OCI-LY7 (cell line): ENCODE measurements around the gene RADIL. TPM values are rescaled to one million over a fixed set of nuclear protein-coding genes. Genes with fewer than 3 reads are reported as not detected.

ENCODE experiments used
- BruUV-seq: library from RNA; stranded (reverse); fragments of 400-500 nt; replicated peaks from 2 replicates; lab custom pipeline; 2021; lab: Mats Ljungman, UMichigan
- CTCF ChIA-PET: fragments of 300-600 bp; sonication (Branson Sonifier 250); formaldehyde crosslinking; loops from one replicate; lab custom pipeline; 2022; ENCODE audit warnings: antibody characterized with exemption; ENCODE audit not compliant: unreplicated experiment; lab: Charles Lee
- POLR2A ChIA-PET: fragments of 300-600 bp; sonication (Branson Sonifier 250); formaldehyde crosslinking; loops from one replicate; lab custom pipeline; 2022; ENCODE audit warnings: antibody characterized with exemption; lab: Charles Lee
- DNase-seq: peaks from one replicate; pipeline ENCODE4 v3.0.0-alpha.2; 2015; ENCODE audit warnings: low spot score
- H2AFZ ChIP-seq: fragments of 200-600 bp; sonication (generic), shearing (Covaris generic); 2 replicates; pipeline ENCODE4 v1.6.1; 2014; ENCODE audit warnings: mild to moderate bottlenecking, antibody characterized with exemption, low read length, moderate library complexity
- H3K27ac ChIP-seq: fragments of 200-600 bp; sonication (generic); 2 replicates; pipeline ENCODE4 v1.5.1; 2014; ENCODE audit warnings: mixed run types, low read depth, mild to moderate bottlenecking, moderate library complexity, low read length, inconsistent platforms; ENCODE audit not compliant: poor library complexity, severe bottlenecking
- H3K36me3 ChIP-seq: fragments of 200-600 bp; sonication (generic); 2 replicates; pipeline ENCODE4 v1.6.1; 2014; ENCODE audit warnings: mild to moderate bottlenecking, antibody characterized with exemption, low read length, moderate library complexity, mixed read lengths; ENCODE audit not compliant: insufficient read depth
- H3K4me1 ChIP-seq: fragments of 200-600 bp; sonication (generic); 2 replicates; pipeline ENCODE4 v1.5.1; 2014; ENCODE audit warnings: mild to moderate bottlenecking, low read length; ENCODE audit not compliant: insufficient read depth, poor library complexity, severe bottlenecking
- H3K4me2 ChIP-seq: fragments of 200-600 bp; sonication (generic); 2 replicates; pipeline ENCODE4 v1.6.1; 2014; ENCODE audit warnings: mild to moderate bottlenecking, low read length
- H3K4me3 ChIP-seq: fragments of 200-600 bp; sonication (generic); 2 replicates; pipeline ENCODE4 v1.5.1; 2014; ENCODE audit warnings: mild to moderate bottlenecking, low read depth, low read length; ENCODE audit not compliant: poor library complexity, severe bottlenecking
- H3K79me2 ChIP-seq: fragments of 200-600 bp; sonication (generic); 2 replicates; pipeline ENCODE4 v1.6.1; 2016; ENCODE audit warnings: low read depth, mild to moderate bottlenecking, low read length, moderate library complexity, mixed read lengths; ENCODE audit not compliant: insufficient read depth
- H3K9me2 ChIP-seq: fragments of 200-600 bp; sonication (generic); 2 replicates; pipeline ENCODE4 v1.6.1; 2016; ENCODE audit warnings: mild to moderate bottlenecking, low read length, mixed read lengths; ENCODE audit not compliant: insufficient read depth
- H3K9me3 ChIP-seq: fragments of 200-600 bp; sonication (generic); 2 replicates; pipeline ENCODE4 v1.6.1; 2014; ENCODE audit warnings: mild to moderate bottlenecking, mixed run types, low read length, mixed read lengths
- H4K20me1 ChIP-seq: fragments of 200-600 bp; sonication (generic); 2 replicates; pipeline ENCODE4 v1.6.1; 2014; ENCODE audit warnings: mild to moderate bottlenecking, antibody characterized with exemption, low read length, moderate library complexity, mixed read lengths; ENCODE audit not compliant: insufficient read depth
- CTCF ChIP-seq: fragments of 200-600 bp; sonication (generic); conservative IDR thresholded peaks from 2 replicates; pipeline ENCODE4 v1.5.1; 2014; ENCODE audit warnings: mild to moderate bottlenecking, antibody characterized with exemption, low read length, moderate library complexity, mixed read lengths
- EZH2phosphoT487 ChIP-seq: fragments of 200-600 bp; sonication (generic); IDR thresholded peaks from 2 replicates; pipeline ENCODE4 v1.6.1; 2018; ENCODE audit warnings: low read depth, borderline replicate concordance, mild to moderate bottlenecking, mixed run types, antibody characterized with exemption, low read length, moderate library complexity, mixed read lengths
- intact Hi-C: fragments of 100-400 bp; cut with micrococcal nuclease; formaldehyde crosslinking; loops from one replicate; pipeline ENCODE4 v1.10.0; 2022; ENCODE audit not compliant: unreplicated experiment
- total RNA-seq, 2 experiments: library from RNA; depleted of rRNA in 1 of 2; stranded (reverse); fragments of >200 nt in 1 of 2; shearing (Covaris generic) in 1 of 2; gene quantifications; 2 replicates each; pipeline ENCODE4 v1.2.3, GENCODE V29; 2014 to 2022

Gene RADIL
- total RNA-seq, 2 experiments from 2014 or later, result 0.34 TPM; not detected in 1

GRCh38 chr7:4836206-4836661 lies 47.3 kb downstream of the RADIL start:
- ChIA-PET CTCF (no interaction called here), POLR2A (interaction anchor here (0.6 kb wide), 1 partner anchor 283 kb away, joined by 3 read pairs; no protein-coding TSS in a partner anchor)
- Histone ChIP-seq H2AFZ (no peak overlapping the region), H3K36me3 (no peaks in the 10 kb centered on the region), H4K20me1 (no peaks in the 10 kb centered on the region), H3K4me1 (no peaks in the 10 kb centered on the region), H3K9me3 (no peaks in the 10 kb centered on the region), H3K4me3 (no peak overlapping the region), H3K9me2 (no peaks in the 10 kb centered on the region), H3K27ac (no peak overlapping the region), H3K79me2 (no peaks in the 10 kb centered on the region), H3K4me2 (no peak overlapping the region)
- DNase-seq, result no peak
- BruUV-seq, result no TSS peak
- intact Hi-C loops, result no loop called here
- TF ChIP-seq EZH2phosphoT487 (no peak), CTCF (no peak)

GRCh38 chr7:4835398-4836205 lies 47.9 kb downstream of the RADIL start:
- H3K36me3 ChIP-seq, result no peaks in the 10 kb centered on the region
- TF ChIP-seq EZH2phosphoT487, result no peak
- no peaks in the 10 kb centered on the region for H3K9me2 ChIP-seq
- H3K27ac ChIP-seq, result no peak overlapping the region
- no peak for DNase-seq
- H3K9me3 ChIP-seq, result no peaks in the 10 kb centered on the region
- no peak overlapping the region for H3K4me2 ChIP-seq
- H3K4me1 ChIP-seq, result no peaks in the 10 kb centered on the region
- BruUV-seq, result no TSS peak
- ChIA-PET POLR2A (interaction anchor here (0.6 kb wide), 1 partner anchor 283 kb away, joined by 3 read pairs; no protein-coding TSS in a partner anchor), CTCF (no interaction called here)
- no peaks in the 10 kb centered on the region for H4K20me1 ChIP-seq
- no peak overlapping the region for H3K4me3 ChIP-seq
- no peaks in the 10 kb centered on the region for H3K79me2 ChIP-seq
- intact Hi-C loops, result no loop called here
- no peak overlapping the region for H2AFZ ChIP-seq

GRCh38 chr7:4834601-4835397 lies 48.7 kb downstream of the RADIL start:
- Histone ChIP-seq H3K4me3 (no peak overlapping the region), H3K9me2 (no peaks in the 10 kb centered on the region), H3K9me3 (no peaks in the 10 kb centered on the region), H3K4me1 (no peaks in the 10 kb centered on the region), H2AFZ (no peak overlapping the region), H4K20me1 (no peaks in the 10 kb centered on the region), H3K4me2 (no peak overlapping the region), H3K36me3 (no peaks in the 10 kb centered on the region), H3K27ac (no peak overlapping the region), H3K79me2 (no peaks in the 10 kb centered on the region)
- ChIA-PET CTCF (no interaction called here), POLR2A (no interaction called here)
- no peak for DNase-seq
- no TSS peak for BruUV-seq
- intact Hi-C loops, result no loop called here
- TF ChIP-seq EZH2phosphoT487 (no peak), CTCF (no peak)
